A549 (cell line): ENCODE data around the gene RPA3. TPM values are rescaled to one million over a fixed set of nuclear protein-coding genes. Genes with fewer than 3 reads are reported as not detected.

Experiments used
- ATAC-seq, 2 experiments: fragments of 200-7000 bp in 1 of 2; fragments of >200 bp in 1 of 2; cut with Nextera tagmentation in 1 of 2; cut with Tn5 transposase in 1 of 2; 3 replicates each; pipeline versions ENCODE4 v1.8.0 to v1.9.1; 2018 to 2020; ENCODE audit warnings: mild to moderate bottlenecking in 1 of 2, moderate library complexity in 1 of 2
- CTCF ChIA-PET: fragments of 300-600 bp; sonication (Branson Sonifier 250); formaldehyde crosslinking; extraction: SDS; loops from one replicate; lab custom pipeline; 2021; ENCODE audit warnings: antibody characterized with exemption, inconsistent platforms; lab: Yijun Ruan, JAX
- POLR2A ChIA-PET: fragments of 350-600 bp; formaldehyde crosslinking; extraction: SDS; loops from one replicate; lab custom pipeline; 2021; ENCODE audit warnings: antibody characterized with exemption, inconsistent platforms; lab: Yijun Ruan, JAX
- DNase-seq, 2 experiments: peaks; one replicate each; pipeline versions ENCODE4 v3.0.0 to v3.0.0-alpha.2; 2011 to 2016; ENCODE audit warnings: low read depth in 1 of 2, low spot score in 1 of 2
- FAIRE-seq: peaks from 2 replicates; lab custom pipeline; 2011; peaks lifted over from hg19 to GRCh38; lab: Jason Lieb, UNC
- H3K27ac ChIP-seq, 2 experiments: fragments of >200 bp; sonication (Bioruptor Twin); formaldehyde crosslinking; 3 replicates each; pipeline ENCODE4 v1.5.1; 2016 to 2017
- H3K4me1 ChIP-seq: fragments of >200 bp; sonication (Bioruptor Twin); formaldehyde crosslinking; 3 replicates; pipeline ENCODE4 v1.6.1; 2016
- H3K4me2 ChIP-seq: fragments of >200 bp; sonication (Bioruptor Twin); formaldehyde crosslinking; 3 replicates; pipeline ENCODE4 v1.6.1; 2016
- H3K4me3 ChIP-seq: fragments of >200 bp; sonication (Bioruptor Twin); formaldehyde crosslinking; 3 replicates; pipeline ENCODE4 v1.5.1; 2016
- H3K9me3 ChIP-seq: fragments of >200 bp; sonication (Bioruptor Twin); formaldehyde crosslinking; 3 replicates; pipeline ENCODE4 v1.6.1; 2016
- BHLHE40 ChIP-seq: IDR thresholded peaks from 2 replicates; pipeline ENCODE4 v1.6.1; 2012; ENCODE audit warnings: low read depth, low read length, inconsistent platforms
- CBX2 ChIP-seq: fragments of 200-600 bp; sonication (generic); IDR thresholded peaks from 2 replicates; pipeline ENCODE4 v1.6.1; 2016; ENCODE audit warnings: low read depth, mild to moderate bottlenecking, borderline replicate concordance
- CBX8 ChIP-seq: fragments of 200-600 bp; sonication (generic); IDR thresholded peaks from 2 replicates; pipeline ENCODE4 v1.6.1; 2016
- CEBPB ChIP-seq, 2 experiments: fragments of >200 bp in 1 of 2; sonication (Bioruptor Twin) in 1 of 2; formaldehyde crosslinking in 1 of 2; IDR thresholded peaks; 2 replicates each; pipeline ENCODE4 v1.6.1; 2012 to 2016
- E2F6 ChIP-seq: IDR thresholded peaks from 2 replicates; pipeline ENCODE4 v1.6.1; 2012; ENCODE audit warnings: low read depth, borderline replicate concordance
- EHF ChIP-seq: fragments of 250-450 bp; sonication (Bioruptor Pico); IDR thresholded peaks from 2 replicates; pipeline ENCODE4 v1.5.0; 2020; ENCODE audit warnings: mild to moderate bottlenecking
- EHMT2 ChIP-seq: fragments of 200-600 bp; sonication (generic); IDR thresholded peaks from 2 replicates; pipeline ENCODE4 v1.6.1; 2016; ENCODE audit warnings: antibody characterized with exemption, low read depth, mild to moderate bottlenecking, moderate library complexity
- ELK1 ChIP-seq: fragments of 150-350 bp; IDR thresholded peaks from 2 replicates; pipeline ENCODE4 v1.6.1; 2014; ENCODE audit warnings: low read depth, mild to moderate bottlenecking, low read length
- EP300 ChIP-seq, 2 experiments: fragments of >200 bp; sonication (Bioruptor Twin); formaldehyde crosslinking; IDR thresholded peaks; 2 replicates in 1 of 2; 3 replicates in 1 of 2; pipeline ENCODE4 v1.6.1; 2016 to 2017
- FOSB ChIP-seq: fragments of 250-450 bp; sonication (Bioruptor Pico); IDR thresholded peaks from 2 replicates; pipeline ENCODE4 v1.5.0; 2020; ENCODE audit warnings: mild to moderate bottlenecking, moderate library complexity
- FOSL2 ChIP-seq, 2 experiments: fragments of 450-650 bp in 1 of 2; fragments of >200 bp in 1 of 2; sonication (Bioruptor Twin) in 1 of 2; formaldehyde crosslinking; IDR thresholded peaks; 2 replicates each; pipeline versions ENCODE4 v1.5.0 to v1.6.1; 2016 to 2020; ENCODE audit warnings: mild to moderate bottlenecking in 1 of 2, moderate library complexity in 1 of 2
- FOXS1 ChIP-seq: fragments of 250-450 bp; sonication (Bioruptor Pico); IDR thresholded peaks from 2 replicates; pipeline ENCODE4 v1.5.0; 2020; ENCODE audit warnings: mild to moderate bottlenecking, moderate library complexity
- GATA3 ChIP-seq: IDR thresholded peaks from 2 replicates; pipeline ENCODE4 v1.6.1; 2012; ENCODE audit warnings: borderline replicate concordance
- HEYL ChIP-seq: fragments of 250-450 bp; sonication (Bioruptor Pico); IDR thresholded peaks from 2 replicates; pipeline ENCODE4 v1.8.0; 2021; ENCODE audit warnings: mild to moderate bottlenecking, moderate library complexity
- HMGXB4 ChIP-seq: fragments of 250-450 bp; sonication (Bioruptor Pico); IDR thresholded peaks from 2 replicates; pipeline ENCODE4 v1.5.0; 2021; ENCODE audit warnings: mild to moderate bottlenecking, moderate library complexity, borderline replicate concordance
- HOXB5 ChIP-seq: fragments of 250-450 bp; sonication (Bioruptor Pico); IDR thresholded peaks from 2 replicates; pipeline ENCODE4 v1.5.0; 2020; ENCODE audit warnings: mild to moderate bottlenecking, moderate library complexity
- JUNB ChIP-seq: fragments of >200 bp; sonication (Bioruptor Twin); formaldehyde crosslinking; IDR thresholded peaks from 2 replicates; pipeline ENCODE4 v1.6.1; 2016
- MAFK ChIP-seq: fragments of 450-650 bp; IDR thresholded peaks from 2 replicates; pipeline ENCODE4 v1.6.1; 2014; ENCODE audit not compliant: partially characterized antibody
- MAX ChIP-seq: IDR thresholded peaks from 2 replicates; pipeline ENCODE4 v1.6.1; 2012
- MAZ ChIP-seq: fragments of 150-350 bp; IDR thresholded peaks from 2 replicates; pipeline ENCODE4 v1.6.1; 2014; ENCODE audit warnings: antibody characterized with exemption, low read depth, low read length, borderline replicate concordance
- NPAS2 ChIP-seq: fragments of 250-450 bp; sonication (Bioruptor Pico); IDR thresholded peaks from 2 replicates; pipeline ENCODE4 v1.8.0; 2022; ENCODE audit warnings: mild to moderate bottlenecking, moderate library complexity, borderline replicate concordance
- NR3C1 ChIP-seq: fragments of >200 bp; sonication (Bioruptor Twin); formaldehyde crosslinking; IDR thresholded peaks from 3 replicates; pipeline ENCODE4 v1.6.1; 2017
- POLR2A ChIP-seq: IDR thresholded peaks from 2 replicates; pipeline ENCODE4 v1.6.1; 2012; ENCODE audit warnings: mild to moderate bottlenecking, low read length
- POLR2AphosphoS2 ChIP-seq: conservative IDR thresholded peaks from 2 replicates; pipeline ENCODE4 v1.6.1; 2012; ENCODE audit warnings: low read length, improper control_type of control experiment, inconsistent platforms
- RCOR1 ChIP-seq: fragments of 150-350 bp; IDR thresholded peaks from 2 replicates; pipeline ENCODE4 v1.6.1; 2014; ENCODE audit warnings: antibody characterized with exemption, low read length, low read depth
- RNF2 ChIP-seq: fragments of 200-600 bp; sonication (generic); IDR thresholded peaks from 2 replicates; pipeline ENCODE4 v1.6.1; 2016; ENCODE audit warnings: low read depth, mild to moderate bottlenecking, antibody characterized with exemption, moderate library complexity, borderline replicate concordance
- SMC3 ChIP-seq: fragments of >200 bp; sonication (Bioruptor Twin); formaldehyde crosslinking; IDR thresholded peaks from 3 replicates; pipeline ENCODE4 v1.6.1; 2018; ENCODE audit warnings: inconsistent platforms
- TFCP2L1 ChIP-seq: fragments of 250-450 bp; sonication (Bioruptor Pico); IDR thresholded peaks from 2 replicates; pipeline ENCODE4 v1.5.0; 2021; ENCODE audit warnings: mild to moderate bottlenecking
- TP53 ChIP-seq: fragments of 250-450 bp; sonication (Bioruptor Pico); IDR thresholded peaks from 2 replicates; pipeline ENCODE4 v1.5.0; 2021; ENCODE audit warnings: mild to moderate bottlenecking, moderate library complexity
- USF2 ChIP-seq: fragments of 450-650 bp; IDR thresholded peaks from 2 replicates; pipeline ENCODE4 v1.6.1; 2014; ENCODE audit warnings: antibody characterized with exemption
- ZFP36 ChIP-seq: fragments of 450-650 bp; IDR thresholded peaks from 2 replicates; pipeline ENCODE4 v1.6.1; 2014; ENCODE audit warnings: borderline replicate concordance; ENCODE audit not compliant: partially characterized antibody
- WGBS: methylation state at CpG from one replicate; pipeline ENCODE4 v1.1.6; 2017; ENCODE audit errors: missing lambda C conversion rate; 5-methylcytosine and 5-hydroxymethylcytosine counted together
- polyA plus RNA-seq, 4 experiments: library from polyadenylated mRNA; depleted of rRNA in 3 of 4; stranded (reverse); fragments of >200 nt; fragmentation: RNase III in 1 of 4; extraction: RNeasy Plus Mini Kit Qiagen cat#74134 plus additional on column Dnase treatment in 1 of 4; gene quantifications; 2 replicates in 3 of 4; 3 replicates in 1 of 4; pipeline ENCODE4 v1.2.3, GENCODE V29; 2011 to 2017

The RPA3 gene
- polyA plus RNA-seq, 2 of the 4 experiments (the other 2 are of a cell fraction): 95.1 to 129 TPM

- H3K9me3 ChIP-seq: no peaks in the 10 kb centered on the region
- CTCF ChIA-PET: interaction anchor here (0.6 to 1.7 kb wide), 5 partner anchors 10 to 104 kb away, joined by 4 to 6 read pairs (median 4); no protein-coding TSS in a partner anchor
- DNase-seq (no peak), ATAC-seq (no peak), FAIRE-seq (no peak)
- H3K4me2 ChIP-seq: no peak overlapping the region
- no peaks in the 10 kb centered on the region; the same call in 1 of the 3 replicates for H3K4me1 ChIP-seq
- TF ChIP-seq POLR2AphosphoS2 (no peak), SMC3 (no peak), NPAS2 (no peak), ELK1 (no peak), FOSL2 (IDR thresholded peaks at IDR 0.05) (no peak), FOSL2 (CRISPR knock-in tag; IDR thresholded peaks at IDR 0.05) (no peak), CBX8 (no peak), MAX (no peak), EHMT2 (no peak), RNF2 (no peak), EP300 (IDR thresholded peaks at IDR 0.05) (no peak), FOXS1 (no peak), JUNB (no peak), TP53 (CRISPR knock-in tag) (no peak), HOXB5 (CRISPR knock-in tag) (no peak), TFCP2L1 (CRISPR knock-in tag) (no peak), USF2 (no peak), GATA3 (no peak), EHF (CRISPR knock-in tag) (no peak)
- H3K4me3 ChIP-seq: no peak overlapping the region
- POLR2A ChIA-PET: no interaction called here
- 82% methylated on average over 2 of the region's 2 CpGs for WGBS
- H3K27ac ChIP-seq: no peak overlapping the region
Observed at GRCh38 chr7:7750571-7751242, 32.3 kb upstream of the RPA3 start.

GRCh38 chr7:7746458-7746857 lies 28.1 kb upstream of the RPA3 start:
- Histone ChIP-seq H3K9me3 (no peaks in the 10 kb centered on the region), H3K4me3 (no peak overlapping the region), H3K27ac (no peak overlapping the region), H3K4me1 (no peaks in the 10 kb centered on the region; the same call in 1 of the 3 replicates), H3K4me2 (no peak overlapping the region)
- WGBS: 90% methylated on average over 4 of the region's 4 CpGs
- ATAC-seq (no peak), DNase-seq (no peak), FAIRE-seq (no peak)
- CTCF ChIA-PET: interaction anchor here (1.2 to 1.3 kb wide), 2 partner anchors 8 to 27 kb away, joined by 3 read pairs; no protein-coding TSS in a partner anchor
- TF ChIP-seq NPAS2: no peak
- TF ChIP-seq RNF2: no peak
- no peak for TF ChIP-seq NR3C1
- POLR2A ChIA-PET: no interaction called here

- no peak for ATAC-seq
- no peak overlapping the region for H3K27ac ChIP-seq
- H3K9me3 ChIP-seq: no peaks in the 10 kb centered on the region
- 97% methylated on average over 4 of the region's 4 CpGs for WGBS
- H3K4me3 ChIP-seq: no peak overlapping the region
- H3K4me2 ChIP-seq: no peak overlapping the region
- no peak for DNase-seq
- no peak for FAIRE-seq
- POLR2A ChIA-PET: no interaction called here
- H3K4me1 ChIP-seq: no peaks in the 10 kb centered on the region
- no peak for TF ChIP-seq HMGXB4 (CRISPR knock-in tag)
- TF ChIP-seq ZFP36: no peak
- TF ChIP-seq MAFK: no peak
- TF ChIP-seq MAZ: no peak
- TF ChIP-seq RCOR1: no peak
- no peak for TF ChIP-seq HEYL (CRISPR knock-in tag)
- no peak for TF ChIP-seq HOXB5 (CRISPR knock-in tag)
- no peak for TF ChIP-seq POLR2A
- no peak for TF ChIP-seq CBX2
- no peak for TF ChIP-seq BHLHE40
- TF ChIP-seq FOSB (CRISPR knock-in tag): no peak
- no peak for TF ChIP-seq JUNB
- TF ChIP-seq CEBPB (IDR thresholded peaks at IDR 0.05): no peak
- no peak for TF ChIP-seq RNF2
- no peak for TF ChIP-seq E2F6
- TF ChIP-seq, all 56 proteins: peak for 0
- CTCF ChIA-PET: interaction anchor here (1.2 to 1.7 kb wide), 3 partner anchors 9 to 64 kb away, joined by 3 to 8 read pairs (median 3); no protein-coding TSS in a partner anchor
Observed at GRCh38 chr7:7745966-7746365, 27.6 kb upstream of the RPA3 start.
